Activated CD8-positive, alpha-beta memory T cell treated with anti-CD3 and anti-CD28 coated beads for 48 hours (primary cell): Measurements from ENCODE around the gene GAS2L3.
"Not testable (repeated sequence)": the region's sequence is repeated elsewhere in the genome, so short reads cannot be mapped to it uniquely, and the experiment has no call there.

ENCODE experiments used
- DNase-seq, 3 experiments: peaks; one replicate each; pipeline ENCODE4 v3.0.0-alpha.2; 2020; ENCODE audit warnings: low read depth in 2 of 3, low spot score in 2 of 3

Gene GAS2L3

GRCh38 chr12:100574187-100575074, 947 bp downstream of the GAS2L3 start:
- no peak for DNase-seq

DNA sequence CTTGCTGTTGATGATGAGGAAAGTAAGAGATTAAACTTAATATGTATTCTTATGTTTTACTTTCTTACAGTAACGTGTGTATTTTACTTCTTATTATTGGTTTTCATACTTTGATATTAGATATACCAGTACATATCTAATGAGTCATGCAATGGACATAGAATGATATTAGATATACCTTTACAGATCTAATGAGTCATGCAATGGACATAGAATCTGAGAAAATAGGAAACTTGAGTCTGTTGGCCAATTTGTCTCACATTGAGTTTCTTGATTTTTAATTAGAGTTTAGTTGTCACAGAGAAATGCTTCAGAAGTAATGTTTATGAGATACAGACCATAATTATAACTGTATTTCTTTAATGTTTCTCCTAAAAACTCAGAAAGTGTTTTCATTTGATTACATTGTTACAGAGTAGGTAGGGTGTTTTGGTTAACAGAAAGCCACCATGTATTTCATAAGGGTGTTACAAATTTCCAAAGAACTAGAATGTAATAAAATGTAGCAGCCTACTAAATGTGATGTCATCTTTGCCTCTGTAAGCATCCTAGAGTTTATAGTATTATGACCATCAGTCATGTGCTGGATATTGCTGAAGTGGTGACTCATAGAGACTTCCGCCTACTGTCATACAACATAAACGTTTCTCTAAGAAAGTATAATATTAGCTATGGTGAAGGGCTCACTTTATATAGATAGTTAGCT, 3.0 kb downstream of the GAS2L3 start:
- no peak for DNase-seq

DNA sequence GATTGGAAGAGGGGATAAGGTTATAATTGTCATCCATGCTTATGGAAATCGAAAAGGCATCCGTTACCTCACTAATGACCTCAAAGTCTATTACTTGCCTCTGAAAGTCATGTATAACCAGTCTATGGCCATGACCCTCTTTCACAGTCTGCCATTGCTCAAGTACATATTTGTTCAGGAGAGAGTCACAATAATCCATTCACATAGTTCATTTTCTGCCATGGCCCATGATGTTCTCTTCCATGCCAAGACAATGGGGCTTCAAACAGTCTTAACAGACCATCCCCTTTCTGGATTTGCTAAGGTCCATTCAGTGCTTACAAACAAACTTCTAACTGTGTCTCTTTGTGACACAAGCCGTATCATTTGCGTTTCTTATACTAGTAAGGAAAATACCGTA, 5.4 kb downstream of the GAS2L3 start:
- DNase-seq: no peak

- no peak for DNase-seq
Measured at GRCh38 chr12:100579844-100580243, 6.4 kb downstream of the GAS2L3 start.

GRCh38 chr12:100584256-100584655, 10.8 kb downstream of the GAS2L3 start:
- no peak for DNase-seq

DNA sequence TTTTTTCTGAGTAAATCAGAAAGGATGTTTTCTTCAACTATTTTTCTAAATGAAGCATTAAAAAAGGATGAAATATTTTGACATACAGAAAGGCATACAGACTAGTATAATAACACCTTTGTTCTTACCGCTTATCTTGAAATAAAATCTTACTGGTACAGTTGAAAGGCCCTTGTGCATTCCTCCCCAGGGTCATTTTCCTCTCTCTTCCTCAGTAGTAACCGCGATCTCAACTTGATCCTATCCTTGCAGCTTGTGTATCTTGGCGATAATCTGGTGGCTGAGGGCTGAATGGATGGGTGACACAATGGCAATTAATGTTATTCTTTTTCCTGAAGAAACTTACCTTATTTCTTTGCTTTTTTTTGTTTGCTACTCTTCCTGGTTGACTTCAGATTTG, 18.5 kb downstream of the GAS2L3 start:
- DNase-seq: no peak

DNA sequence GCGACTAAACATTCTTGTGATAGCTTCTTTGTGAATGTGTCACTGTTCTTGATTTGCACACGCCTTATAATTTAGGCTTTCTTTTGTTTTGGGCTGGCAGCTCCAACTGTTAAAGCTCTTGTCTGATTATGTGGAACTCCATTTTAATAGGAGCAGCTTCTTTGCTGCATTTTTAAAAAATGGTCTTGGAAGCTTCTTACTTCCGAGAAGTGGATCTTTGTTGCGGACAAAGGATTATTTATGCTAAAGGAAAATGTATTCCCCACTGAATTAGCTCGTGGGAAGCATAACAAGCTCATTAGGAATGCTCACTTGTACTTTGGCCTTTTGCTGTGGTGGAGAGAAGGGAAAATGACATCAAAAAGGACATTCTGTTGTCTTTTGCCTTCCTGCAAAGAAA, 20.0 kb downstream of the GAS2L3 start:
- no peak for DNase-seq

DNA sequence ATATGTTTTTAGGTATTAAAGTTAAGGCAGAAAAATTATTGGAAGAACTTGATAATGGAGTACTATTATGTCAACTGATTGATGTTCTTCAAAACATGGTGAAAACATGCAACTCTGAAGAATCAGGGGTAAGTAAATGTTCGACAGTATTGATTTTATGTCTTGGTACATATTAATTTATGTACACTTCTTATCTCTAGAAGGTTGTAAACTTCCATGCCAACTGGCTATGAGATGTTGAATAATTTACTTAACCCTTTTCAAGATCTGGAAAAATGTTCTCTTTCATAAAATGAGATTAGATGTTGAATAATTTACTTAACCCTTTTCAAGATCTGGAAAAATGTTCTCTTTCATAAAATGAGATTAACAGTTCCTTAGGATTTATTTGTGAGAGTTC, 28.1 kb downstream of the GAS2L3 start:
- no peak for DNase-seq

DNA sequence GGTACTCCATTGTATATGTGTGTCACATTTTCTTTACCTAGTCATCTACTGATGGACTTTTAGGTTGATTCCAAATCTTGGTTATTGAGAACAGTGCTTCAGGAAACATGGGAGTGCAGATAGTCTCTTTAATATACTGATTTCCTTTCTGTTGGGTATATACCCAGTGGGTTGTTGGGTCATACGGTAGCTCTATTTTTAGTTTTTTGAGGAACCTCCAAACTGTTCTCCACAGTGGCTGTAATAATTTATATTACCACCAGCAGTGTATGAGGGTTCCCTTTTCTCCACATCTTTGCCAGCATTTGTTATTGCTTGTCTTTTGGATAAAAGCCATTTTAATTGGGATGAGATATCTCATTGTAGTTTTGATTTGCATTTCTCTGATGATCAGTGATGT, 29.5 kb downstream of the GAS2L3 start:
- not testable (repeated sequence) for DNase-seq

DNA sequence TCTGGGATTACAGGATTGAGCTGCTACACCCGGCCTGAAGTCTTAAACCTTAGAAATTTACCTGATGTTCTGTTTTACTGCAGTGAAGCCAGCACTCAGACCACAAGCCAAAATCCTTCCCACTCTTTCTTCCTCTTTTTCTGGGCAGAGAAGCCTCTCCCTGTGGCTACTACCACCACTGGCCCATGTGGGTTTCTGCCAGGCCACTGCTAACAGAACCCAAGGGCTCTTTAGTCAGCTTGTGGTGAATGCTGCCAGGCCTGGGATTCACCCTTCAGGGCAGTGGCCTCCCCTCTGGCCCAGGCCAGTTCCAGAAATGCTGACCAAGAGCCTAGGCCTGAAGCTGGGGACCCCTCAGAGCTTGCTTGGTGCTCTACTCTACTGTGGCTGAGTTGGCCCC, 35.3 kb downstream of the GAS2L3 start:
- no peak for DNase-seq

DNA sequence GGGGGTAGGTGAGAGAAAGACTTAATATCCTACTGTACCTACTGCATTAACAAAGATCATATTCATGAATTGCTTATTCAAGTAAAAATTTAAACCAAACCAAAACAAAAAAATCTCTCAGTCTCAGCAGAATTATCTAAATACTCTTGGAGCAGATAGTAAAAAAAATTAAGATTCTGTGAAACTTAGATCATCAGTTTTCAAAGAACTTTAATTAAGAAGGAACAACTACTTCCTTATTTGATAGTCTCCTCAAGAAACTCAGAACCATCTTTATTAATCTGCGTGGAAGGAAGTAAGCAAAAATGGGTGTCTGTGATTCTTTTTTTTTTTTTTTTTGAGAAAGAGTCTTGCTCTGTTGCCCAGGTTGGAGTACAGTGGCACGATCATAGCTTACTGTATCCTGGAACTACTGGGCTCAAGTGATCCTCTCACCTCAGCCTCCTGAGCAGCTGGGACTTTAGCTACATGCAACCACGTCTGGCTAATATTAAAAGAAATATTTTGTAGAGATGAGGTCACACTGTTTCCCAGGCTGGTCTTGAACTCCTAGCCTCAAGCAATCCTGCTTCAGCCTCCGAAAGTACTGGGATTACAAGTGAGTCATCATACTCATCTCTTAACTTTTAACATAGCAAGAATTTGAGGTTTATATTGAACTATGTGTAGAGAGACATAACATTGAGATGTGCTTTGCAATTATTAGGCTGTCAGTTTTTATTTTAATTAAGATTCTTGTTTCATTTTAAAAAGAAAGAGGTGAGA, 37.4 kb downstream of the GAS2L3 start:
- DNase-seq: no peak

DNA sequence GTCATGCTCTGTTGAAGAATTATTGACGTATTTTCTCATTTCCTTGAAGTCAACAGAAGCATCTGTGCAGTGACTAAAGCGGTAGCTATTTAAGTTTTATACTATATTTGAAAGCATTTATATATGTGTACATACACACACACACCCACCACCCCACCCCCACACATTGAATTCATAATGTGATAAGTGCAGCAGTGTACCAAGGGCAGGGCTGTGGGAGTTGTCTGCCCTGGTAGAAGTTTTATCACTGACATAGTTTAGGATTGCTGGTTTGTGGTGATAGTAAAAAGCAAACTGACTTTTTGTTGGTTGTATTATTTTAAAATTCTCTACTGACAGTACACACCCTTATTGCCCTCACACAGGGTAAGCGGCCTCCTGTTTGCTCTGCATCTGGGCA, 39.1 kb downstream of the GAS2L3 start:
- DNase-seq: no peak

- no peak for DNase-seq
Measured at GRCh38 chr12:100624571-100624970, 51.1 kb downstream of the GAS2L3 start.

DNA sequence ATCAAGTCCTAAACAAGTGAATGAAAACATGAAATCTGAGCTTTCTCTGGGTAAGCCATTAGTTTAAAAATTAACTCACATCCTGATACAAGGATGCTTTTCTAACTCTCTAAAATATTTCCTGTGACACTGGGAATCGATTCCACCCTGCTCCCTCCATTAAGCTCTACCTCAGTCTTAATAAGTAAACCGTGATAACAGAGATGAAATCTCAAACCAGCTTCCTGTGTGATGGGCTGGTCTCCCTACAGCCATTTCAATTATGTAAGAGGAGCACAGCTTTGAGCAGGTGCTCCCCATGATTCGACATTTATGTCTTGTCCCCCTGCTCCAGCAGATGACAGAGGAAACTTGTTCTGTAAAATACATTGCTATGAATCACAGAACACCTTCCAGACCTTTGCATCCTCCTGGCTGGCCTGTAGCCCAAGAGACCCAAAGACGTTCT, 59.0 kb downstream of the GAS2L3 start:
- DNase-seq: no peak

DNA sequence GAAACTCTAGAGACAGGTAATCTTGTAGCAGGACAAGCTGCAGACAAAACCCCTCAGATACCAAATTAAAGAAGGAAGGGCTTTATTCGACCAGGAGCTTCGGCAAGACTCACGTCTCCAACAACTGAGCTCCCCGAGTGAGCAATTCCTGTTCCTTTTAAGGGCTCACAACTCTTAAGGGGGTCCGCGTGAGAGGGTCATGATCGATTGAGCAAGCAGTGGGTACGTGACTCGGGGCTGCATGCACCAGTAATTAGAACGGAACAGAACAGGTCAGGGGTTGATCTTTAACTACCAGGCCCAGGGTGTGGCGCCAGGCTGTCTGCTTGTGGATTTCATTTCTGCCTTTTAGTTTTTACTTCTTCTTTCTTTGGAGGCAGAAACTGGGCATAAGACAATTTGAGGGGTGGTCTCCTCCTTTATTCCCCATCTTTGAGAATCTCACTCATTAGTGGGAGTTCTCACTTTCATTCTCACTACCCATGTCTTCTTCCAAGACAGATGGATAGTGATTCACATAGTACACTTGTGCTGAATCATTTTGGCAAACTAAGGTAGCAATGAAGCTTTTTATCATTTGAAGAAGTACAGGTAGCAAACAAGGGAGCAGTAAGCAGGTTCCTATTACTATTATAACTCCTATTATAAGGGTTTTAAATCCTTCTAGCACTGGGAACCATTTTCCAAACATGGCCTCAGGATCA, 59.8 kb downstream of the GAS2L3 start:
- not testable (repeated sequence) for DNase-seq

DNA sequence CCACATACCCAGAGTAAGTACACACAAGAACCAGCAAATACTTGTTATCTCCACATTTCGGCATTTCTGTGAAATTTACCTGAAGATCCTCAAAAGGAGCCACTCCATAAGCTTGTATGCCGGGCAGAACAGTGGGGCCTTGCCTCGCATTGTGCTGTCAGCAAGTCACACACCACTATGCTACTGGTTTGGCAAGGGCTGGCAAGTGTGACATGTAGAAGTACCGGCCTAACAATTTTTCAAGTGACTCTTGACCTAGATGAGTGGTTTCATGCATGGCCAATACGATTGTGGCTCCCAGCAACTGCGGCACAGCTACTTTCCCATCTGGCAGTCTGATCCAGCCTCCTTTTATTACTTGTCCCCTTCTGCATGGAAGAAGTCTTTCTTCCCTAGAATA, 69.8 kb downstream of the GAS2L3 start:
- no peak for DNase-seq

- no peak for DNase-seq
Measured at GRCh38 chr12:100646896-100647295, 73.4 kb downstream of the GAS2L3 start.

DNA sequence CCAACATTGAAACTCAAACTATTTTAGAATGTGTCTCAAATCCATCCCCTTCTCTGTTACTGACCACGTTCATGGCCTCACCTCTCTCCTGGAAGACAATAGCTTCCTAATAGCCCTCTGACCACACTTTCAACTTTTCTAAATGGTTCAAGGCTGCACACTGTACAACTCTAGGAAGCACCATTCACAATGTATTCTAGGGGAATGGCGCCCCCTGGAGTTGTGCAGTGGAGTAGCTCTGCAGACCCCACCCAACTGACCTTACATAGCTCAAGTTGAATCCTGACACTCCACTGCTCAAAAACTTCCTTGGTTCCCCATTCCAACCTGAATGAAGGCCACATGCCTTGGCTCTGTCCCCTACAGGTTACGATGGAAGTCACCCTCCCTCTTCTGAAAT, 77.6 kb downstream of the GAS2L3 start:
- DNase-seq: no peak

- no peak for DNase-seq
Measured at GRCh38 chr12:100651694-100652093, 78.2 kb downstream of the GAS2L3 start.

DNA sequence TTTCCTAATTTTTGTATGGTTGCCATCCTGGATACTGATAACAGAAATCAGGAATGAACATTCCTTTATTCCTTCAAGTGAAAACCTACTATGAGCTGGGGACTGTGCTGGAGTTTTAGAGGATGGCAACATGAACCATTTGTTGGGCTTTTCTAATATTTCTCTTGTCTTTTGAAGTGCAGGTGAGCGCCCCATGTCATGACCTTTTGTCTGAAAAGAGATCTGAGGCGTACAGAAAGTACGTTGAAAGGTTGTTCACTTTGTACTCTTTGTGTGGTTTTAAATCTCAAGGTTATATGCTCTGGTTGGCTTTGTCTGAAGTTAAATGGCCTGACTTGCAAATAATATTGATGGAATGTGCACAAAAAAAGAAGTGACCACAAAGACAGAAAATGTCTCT, 79.0 kb downstream of the GAS2L3 start:
- DNase-seq: no peak

GRCh38 chr12:100656141-100656540, 82.7 kb downstream of the GAS2L3 start:
- DNase-seq: no peak
